HG03575 (cell line): ENCODE results near the gene PDE4DIP.
"Not testable (repeated sequence)": the region's sequence is repeated elsewhere in the genome, so short reads cannot be mapped to it uniquely, and the experiment has no call there.

ENCODE experiments used
- ATAC-seq: cut with Tn5 transposase; IDR thresholded peaks from one replicate; pipeline ENCODE4 v1.9.1; 2021; ENCODE audit not compliant: unreplicated experiment, insufficient number of reproducible peaks, low FRiP score; ENCODE audit errors: extremely low read depth

Gene PDE4DIP

DNA sequence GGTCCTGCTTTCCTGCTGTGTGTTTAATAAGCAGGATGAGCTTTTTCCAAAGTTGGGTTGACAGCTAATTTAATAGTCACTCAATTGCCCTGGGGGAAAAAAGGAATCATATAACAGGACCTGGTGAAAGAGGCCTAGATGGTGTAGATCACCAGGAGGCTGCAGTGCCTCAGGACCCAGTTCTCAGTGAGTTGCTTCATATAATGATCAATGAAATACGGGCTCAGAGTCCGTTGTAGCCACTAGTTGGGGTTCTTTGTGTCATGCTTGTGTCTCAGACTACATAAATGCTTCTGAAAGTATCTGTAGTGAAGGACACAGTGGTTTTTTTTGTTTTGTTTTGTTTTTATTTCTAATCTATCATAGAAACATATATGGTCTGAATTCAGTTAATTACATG lies 164.5 kb downstream of the PDE4DIP start:
- not testable (repeated sequence) for ATAC-seq

DNA sequence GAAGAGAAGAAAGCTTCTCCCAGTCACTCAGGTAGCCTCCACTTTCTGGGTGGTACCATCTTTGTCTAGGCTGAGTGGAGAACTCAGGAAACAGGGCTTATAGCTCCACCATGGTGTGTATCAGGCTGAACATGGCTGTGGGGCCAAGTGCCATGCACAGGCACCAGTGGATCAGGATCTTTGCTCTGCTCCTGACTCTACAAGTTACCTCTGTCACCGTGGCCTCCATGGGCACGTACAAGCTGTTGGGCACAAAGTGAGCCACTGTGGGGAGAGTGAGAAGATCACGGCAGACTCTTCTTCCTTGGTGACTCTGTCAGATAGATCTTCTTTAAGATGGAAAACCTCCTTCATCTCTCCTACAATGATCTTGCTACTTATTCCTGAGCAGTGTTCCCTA lies 165.5 kb downstream of the PDE4DIP start:
- ATAC-seq = not testable (repeated sequence)

DNA sequence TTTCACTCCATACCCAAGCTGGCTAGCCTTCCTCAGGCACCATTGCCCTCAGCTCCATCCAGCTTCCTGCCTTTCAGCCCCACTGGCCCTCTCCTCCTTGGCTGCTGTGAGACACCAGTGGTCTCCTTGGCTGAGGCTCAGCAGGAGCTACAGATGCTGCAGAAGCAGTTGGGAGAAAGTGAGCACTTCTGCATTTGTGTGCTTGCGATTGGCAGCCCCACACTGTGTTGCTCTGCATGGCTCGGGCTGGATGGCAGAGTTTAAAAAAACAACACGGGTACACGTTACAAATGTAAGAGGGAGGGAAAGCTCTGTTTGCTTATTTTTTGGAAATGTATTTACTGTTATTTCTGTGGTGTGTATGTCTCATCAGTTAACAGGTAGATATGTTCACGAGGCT lies 168.4 kb downstream of the PDE4DIP start:
- not testable (repeated sequence) for ATAC-seq

DNA sequence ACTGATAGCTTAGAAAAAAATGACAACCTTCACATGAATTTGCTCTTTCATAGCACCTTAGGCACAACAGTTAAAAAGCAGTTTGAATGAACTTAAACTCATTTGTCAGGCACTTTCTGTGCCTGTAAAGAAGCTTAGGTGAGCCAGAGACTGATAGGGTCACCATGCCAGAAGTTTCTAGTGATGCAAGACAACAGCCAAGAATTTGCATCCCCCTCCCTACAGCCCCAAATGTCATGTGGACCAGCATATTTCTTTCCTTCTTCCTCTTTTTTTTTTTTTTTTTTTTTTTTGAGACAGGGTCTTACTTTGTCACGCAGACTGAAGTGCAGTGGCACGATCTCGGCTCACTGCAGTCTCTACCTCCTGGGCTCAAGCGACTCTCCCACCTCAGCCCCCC lies 169.3 kb downstream of the PDE4DIP start:
- not testable (repeated sequence) for ATAC-seq

DNA sequence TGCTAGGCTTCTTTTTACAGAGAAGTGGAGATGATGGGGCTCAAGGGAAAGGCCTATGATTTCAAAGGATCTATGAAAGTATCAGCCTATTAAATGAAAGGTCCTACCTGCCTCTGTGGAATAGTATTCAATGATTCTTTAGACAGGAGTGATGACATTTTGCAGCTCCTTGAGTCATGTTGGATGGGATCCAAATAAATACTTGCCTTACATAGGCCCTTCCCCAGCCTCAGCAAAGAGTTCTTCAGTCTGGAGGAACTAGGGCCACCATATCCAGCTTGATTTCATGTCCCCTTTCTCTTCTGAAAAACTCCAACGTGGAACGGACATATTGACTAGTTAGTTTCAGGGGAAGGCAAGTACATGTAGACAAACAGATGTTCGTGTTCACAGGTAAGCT lies 171.3 kb downstream of the PDE4DIP start:
- ATAC-seq = not testable (repeated sequence)

DNA sequence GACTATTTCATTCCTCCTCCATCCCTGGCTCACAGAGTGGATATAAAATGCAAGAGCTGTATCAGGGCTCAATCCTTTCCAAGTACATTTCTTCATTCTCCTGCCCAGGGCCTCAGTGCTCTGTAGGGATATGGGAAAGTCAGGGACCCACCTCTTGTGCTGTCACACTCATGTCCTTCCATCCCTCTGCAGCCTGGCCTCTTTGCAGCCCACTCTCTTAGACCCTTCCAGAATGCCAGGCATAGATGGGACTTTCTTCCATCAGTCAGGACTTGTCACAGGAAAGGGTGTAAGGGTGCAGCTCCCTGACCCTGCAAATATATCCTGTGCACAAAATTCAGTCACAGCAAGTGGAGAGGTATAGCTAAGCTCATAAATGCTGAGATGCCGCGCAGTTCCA lies 172.4 kb downstream of the PDE4DIP start:
- not testable (repeated sequence) for ATAC-seq

DNA sequence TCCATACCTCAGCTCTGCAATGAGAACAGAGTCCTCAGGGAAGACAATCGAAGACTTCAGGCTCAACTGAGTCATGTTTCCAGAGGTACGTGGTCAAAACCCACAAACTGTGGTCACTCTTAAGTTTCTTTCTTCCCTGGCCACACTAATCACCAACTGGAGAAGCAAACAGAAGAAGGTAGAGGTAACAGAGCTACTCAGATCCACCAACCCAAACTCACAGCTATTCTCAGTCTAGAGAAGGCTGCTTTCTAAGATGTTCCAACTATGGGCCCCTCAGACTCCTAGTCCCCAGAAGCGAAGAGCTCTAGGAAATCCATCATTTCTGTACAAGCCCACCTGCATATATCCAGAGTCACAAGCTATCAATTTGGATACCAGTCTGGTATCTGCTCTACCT lies 174.3 kb downstream of the PDE4DIP start:
- not testable (repeated sequence) for ATAC-seq

DNA sequence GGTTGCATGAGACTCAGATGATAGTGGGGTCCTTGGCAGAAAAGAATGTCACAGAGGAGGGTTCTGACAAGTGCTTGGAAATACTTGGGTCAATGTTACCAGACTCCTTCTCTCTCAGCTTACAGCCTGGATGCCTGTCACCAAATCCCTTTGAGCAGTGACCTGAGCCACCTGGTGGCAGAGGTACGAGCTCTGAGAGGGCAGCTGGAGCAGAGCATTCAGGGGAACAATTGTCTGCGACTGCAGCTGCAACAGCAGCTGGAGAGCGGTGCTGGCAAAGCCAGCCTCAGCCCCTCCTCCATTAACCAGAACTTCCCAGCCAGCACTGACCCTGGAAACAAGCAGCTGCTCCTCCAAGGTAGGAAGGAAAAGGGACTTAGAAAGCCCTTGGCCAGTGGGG lies 180.1 kb downstream of the PDE4DIP start:
- not testable (repeated sequence) for ATAC-seq

DNA sequence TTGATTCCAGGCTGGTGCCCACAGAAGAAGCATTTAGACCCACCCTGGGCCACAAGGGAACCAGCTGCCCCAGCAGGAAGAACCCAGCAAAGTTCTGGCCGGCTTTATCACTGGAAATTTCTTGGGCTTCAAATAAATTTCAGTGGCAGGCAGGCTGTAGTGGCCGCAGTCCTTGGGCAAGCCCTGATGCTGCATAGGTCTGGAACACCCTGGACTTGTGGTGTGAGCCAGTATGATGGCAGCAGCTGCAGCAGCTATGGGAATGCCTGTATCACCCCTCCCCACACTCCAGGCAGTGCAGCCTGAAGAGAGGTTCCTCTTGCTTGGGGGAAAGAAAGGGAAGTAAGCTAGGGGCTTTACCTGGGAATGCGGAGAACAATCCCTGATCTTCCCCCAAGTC lies 189.7 kb downstream of the PDE4DIP start:
- ATAC-seq = not testable (repeated sequence)

DNA sequence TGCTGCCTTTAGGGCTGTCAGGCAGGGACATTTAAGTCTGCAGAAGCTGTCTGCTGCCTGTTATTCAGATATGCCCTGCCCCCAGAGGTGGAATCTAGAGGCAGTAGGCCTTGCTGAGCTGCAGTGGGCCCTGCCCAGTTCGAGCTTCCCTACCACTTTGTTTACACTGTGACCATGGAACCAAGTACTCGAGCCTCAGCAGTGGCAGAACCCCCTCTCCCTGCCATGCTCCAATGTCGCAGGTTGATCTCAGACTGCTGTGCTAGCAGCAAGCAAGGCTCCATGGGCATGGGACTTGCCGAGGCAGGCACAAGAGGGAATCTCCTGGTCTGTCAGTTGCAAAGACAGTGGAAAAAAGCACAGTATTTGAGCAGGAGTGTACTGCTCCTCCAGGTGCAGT lies 198.8 kb downstream of the PDE4DIP start:
- ATAC-seq = not testable (repeated sequence)

DNA sequence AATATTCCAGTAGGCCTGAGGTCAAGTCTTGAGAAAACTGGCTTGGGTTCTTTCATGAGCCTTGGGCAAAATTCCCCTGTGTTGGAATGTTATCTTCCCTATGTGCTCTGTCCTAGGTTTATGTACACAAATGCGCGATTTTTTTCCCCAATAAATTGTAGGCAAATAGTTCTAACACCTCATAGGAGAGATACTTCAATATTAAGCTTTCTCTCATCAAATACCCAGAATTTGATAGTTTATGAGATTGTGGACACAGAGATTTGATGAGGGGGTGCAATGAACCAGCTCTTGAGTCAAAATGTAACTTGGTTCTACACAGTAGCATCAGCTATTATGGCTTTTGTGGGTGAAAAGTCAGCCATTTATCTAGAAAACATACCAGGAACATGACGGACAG lies 220.4 kb downstream of the PDE4DIP start:
- not testable (repeated sequence) for ATAC-seq

DNA sequence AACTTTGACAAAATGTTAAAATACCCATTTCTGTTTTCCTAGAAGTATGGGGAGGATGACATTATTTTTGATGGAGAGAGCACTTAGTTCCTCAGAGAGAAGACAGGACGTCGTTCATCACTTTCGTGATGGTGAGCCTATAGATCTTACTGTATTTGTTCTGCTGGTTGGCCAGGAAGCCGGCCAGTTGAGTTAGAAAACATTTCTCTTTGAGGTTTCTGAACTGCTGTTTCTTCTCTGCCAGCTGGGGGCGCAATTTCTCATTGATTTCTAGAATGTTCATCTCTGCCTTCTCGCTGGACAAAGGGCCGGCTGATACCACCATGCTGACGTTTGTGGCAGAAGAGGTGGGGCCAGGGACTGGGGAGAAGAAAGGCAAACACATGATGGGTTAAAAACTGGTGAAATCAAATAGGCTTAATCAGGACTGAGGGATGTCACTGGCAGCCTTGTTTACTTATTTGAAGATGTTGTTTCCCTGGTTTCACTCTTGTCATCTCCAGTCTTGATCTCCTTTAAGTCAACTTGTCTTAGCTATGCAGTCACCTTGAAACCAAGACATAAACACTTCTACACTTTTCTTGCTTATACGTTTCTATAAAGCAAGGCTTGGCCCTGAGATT lies 231.4 kb downstream of the PDE4DIP start:
- ATAC-seq = not testable (repeated sequence)
